GM18520 (cell line): Measurements from ENCODE around the gene NPPB.

ENCODE experiments used
- ATAC-seq: cut with Tn5 transposase; IDR thresholded peaks from one replicate; pipeline ENCODE4 v1.9.1; 2021; ENCODE audit not compliant: unreplicated experiment

NPPB gene

GRCh38 chr1:11858968-11859871 is 475 bp upstream of the NPPB start:
- ATAC-seq = no peak

DNA sequence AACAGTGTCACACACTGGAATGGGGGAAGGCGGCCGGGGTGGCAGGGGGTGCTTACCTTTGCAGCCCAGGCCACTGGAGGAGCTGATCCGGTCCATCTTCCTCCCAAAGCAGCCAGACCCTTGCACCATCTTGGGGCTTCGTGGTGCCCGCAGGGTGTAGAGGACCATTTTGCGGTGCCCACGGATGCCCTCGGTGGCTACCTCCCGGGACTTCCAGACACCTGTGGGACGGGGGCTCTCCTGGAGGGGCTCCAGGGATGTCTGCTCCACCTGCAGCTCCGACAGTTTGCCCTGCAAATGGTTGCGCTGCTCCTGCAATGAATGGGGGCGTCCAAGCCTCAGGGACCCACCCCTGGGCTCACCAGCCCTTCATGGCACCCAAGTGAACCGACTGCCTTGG is 587 bp downstream of the NPPB start:
- no peak for ATAC-seq

- ATAC-seq = no peak
These were observed 1.4 kb downstream of the NPPB start for GRCh38 chr1:11857164-11857851.

- ATAC-seq = no peak
These were observed 2.0 kb downstream of the NPPB start for GRCh38 chr1:11856698-11857097.

GRCh38 chr1:11855430-11855829 is 3.3 kb downstream of the NPPB start:
- no peak for ATAC-seq

GRCh38 chr1:11854519-11854918 is 4.2 kb downstream of the NPPB start:
- no peak for ATAC-seq

DNA sequence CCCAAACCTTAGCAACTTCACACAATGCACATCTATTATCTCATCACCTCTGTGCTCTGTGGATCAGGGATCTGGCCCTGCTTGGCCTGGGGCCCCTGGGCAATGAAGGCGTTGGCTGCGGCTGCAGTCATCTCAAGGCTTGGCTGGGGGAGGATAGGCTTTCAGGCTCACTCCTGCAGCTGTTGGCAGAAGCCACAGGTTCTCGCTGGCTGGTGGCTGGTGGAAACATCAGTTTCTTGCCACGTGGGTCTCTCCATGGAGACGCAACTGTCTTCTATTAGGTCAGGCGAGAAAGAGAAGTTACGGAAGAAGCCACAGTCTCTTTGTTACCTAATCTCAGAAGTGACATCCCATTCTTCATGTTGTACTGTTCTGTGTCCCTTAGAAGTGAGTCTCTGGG is 7.6 kb downstream of the NPPB start:
- ATAC-seq = no peak

- no peak for ATAC-seq
These were observed 8.6 kb downstream of the NPPB start for GRCh38 chr1:11850156-11850555.

- no peak for ATAC-seq
These were observed 10.4 kb downstream of the NPPB start for GRCh38 chr1:11848373-11848700.

GRCh38 chr1:11847667-11848372 is 10.9 kb downstream of the NPPB start, which contains the start of gene NPPA:
Gene NPPA, minus strand, starts transcription at chr1:11847783. Its CDS starts 99 bp downstream, at chr1:11847684.
- no peak for ATAC-seq

DNA sequence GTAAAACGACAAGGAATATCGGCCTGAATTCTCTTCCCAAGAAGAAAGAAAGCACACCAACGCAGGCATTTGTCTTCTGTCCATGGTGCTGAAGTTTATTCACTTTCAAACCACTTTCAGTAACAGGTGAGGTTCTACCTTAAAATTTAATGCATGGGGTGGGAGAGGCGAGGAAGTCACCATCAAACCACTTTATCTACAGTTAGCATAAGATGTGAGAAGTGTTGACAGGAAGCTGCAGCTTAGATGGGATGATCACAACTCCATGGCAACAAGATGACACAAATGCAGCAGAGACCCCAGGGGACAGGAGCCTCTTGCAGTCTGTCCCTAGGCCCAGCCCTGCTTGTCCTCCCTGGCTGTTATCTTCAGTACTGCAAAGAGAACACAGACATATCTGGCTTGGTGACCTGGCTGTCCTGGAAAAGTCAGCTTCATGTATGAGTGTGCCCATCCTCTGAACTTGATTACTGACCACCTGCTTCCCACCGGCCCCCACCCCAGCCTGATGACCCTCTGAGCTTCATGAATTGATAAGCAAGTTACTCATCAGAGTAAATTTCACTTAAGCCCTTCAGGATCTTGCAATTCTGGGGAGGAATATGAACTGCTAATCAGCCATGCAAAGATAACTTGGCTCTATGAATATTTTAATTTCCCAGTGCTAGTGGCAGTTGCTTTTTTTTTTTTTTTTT is 13.0 kb downstream of the NPPB start:
- no peak for ATAC-seq

DNA sequence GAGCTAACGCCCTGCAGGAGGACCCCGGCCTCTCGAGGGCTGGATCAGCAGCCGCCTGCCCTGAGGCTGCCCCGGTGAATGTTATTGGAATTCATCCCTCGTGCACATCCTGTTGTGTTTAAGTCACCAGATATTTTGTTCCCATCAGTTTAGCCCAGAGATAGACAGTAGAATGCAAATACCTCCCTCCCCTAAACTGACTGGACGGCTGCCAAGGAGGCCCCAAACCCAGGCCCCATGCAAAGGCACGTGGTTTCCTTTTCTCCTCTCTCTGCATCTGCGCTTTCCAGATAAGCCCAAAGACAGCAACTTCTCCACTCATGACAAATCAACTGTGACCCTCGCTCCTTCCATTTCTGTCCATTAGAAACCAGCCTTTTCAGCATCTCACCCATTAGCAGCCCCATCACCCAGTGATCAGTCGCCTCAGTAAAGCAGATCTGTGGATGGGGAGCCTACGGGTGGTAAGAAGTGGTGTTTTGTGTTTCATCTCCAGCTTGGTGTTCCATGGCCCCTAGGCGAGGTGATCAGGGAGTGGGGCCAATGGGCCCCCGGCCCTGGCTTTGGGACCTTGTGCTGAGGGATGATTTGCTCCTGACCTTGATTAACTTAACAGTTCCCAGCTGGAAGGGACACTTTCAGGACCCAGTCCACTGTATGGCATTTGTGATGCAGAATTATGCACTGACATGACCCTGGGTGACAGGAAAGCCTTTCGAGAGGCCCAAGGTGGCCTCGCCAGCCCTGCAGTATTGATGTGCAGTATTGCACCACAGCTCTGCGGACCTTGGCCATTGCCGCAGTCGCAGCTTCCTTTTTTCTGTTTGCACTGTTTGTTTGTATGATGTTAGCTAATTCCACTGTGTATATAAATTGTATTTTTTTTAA is 16.3 kb downstream of the NPPB start:
- ATAC-seq = no peak

DNA sequence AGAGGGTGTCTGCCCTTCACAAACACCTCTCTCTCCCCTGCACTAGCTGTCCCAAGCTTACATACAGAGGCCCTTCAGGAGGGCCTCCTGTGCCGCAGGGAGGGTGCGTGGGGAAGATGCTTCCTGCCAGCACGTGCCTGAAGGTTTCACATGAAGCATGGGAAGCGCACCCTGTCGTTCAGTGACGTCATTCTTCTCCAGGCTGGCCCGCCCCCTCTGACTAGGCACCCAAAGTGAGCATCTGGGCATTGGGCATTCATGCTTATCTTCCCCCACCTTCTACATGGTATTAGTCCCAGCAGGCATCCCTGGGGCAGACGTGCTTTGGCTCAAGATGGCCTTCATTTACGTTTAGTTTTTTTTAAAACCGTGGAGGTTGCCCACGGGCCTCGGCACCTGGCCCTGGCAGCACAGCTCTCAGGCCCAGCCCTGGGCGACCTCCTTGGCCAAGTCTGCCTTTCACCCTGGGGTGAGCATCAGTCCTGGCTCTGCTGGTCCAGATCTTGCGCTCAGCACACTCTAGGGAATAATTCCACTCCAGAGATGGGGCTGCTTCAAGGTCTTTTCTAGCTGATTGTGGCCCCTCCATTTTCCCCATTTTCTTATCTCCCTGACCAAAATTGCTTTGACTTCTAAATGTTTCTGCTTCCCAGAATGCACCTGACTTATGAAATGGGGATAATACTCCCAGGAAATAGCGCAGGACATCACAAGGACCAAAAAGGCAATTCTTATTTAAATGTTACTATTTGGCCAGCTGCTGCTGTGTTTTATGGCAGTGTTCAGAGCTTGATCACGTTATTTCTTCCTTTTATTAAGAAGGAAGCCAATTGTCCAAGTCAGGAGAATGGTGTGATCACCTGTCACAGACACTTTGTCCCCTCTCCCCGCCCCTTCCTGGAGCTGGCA is 17.2 kb downstream of the NPPB start:
- ATAC-seq = no peak

DNA sequence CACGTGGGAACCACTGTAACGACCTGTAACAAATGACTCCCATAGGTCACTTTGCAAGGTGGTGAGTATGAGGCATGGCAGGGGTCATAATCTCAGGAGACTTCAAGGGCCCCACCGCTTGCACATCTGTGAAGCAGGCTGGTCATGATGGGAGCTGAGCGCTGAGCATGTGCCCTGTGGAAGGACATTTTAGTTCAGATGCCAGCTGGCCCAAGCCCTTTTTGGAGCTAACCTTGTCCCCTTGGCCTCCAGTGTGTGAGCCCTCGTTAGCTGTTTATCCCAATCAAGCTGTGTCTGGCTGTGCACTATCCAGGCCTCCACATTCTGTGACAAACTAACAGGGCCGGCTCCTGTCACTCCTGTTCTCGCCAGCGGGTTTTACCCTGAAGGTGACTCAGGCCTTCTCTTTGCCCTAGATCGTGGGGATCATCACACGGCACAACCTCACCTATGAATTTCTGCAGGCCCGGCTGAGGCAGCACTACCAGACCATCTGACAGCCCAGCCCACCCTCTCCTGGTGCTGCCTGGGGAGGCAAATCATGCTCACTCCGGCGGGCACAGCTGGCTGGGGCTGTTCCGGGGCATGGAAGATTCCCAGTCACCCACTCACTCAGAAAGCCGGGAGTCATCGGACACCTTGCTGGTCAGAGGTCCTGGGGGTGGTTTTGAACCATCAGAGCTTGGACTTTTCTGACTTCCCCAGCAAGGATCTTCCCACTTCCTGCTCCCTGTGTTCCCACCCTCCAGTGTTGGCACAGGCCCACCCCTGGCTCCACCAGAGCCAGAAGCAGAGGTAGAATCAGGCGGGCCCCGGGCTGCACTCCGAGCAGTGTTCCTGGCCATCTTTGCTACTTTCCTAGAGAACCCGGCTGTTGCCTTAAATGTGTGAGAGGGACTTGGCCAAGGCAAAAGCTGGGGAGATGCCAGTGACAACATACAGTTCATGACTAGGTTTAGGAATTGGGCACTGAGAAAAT is 18.7 kb downstream of the NPPB start:
- ATAC-seq = no peak

- ATAC-seq = no peak
These were observed 20.1 kb downstream of the NPPB start for GRCh38 chr1:11838349-11839272.

DNA sequence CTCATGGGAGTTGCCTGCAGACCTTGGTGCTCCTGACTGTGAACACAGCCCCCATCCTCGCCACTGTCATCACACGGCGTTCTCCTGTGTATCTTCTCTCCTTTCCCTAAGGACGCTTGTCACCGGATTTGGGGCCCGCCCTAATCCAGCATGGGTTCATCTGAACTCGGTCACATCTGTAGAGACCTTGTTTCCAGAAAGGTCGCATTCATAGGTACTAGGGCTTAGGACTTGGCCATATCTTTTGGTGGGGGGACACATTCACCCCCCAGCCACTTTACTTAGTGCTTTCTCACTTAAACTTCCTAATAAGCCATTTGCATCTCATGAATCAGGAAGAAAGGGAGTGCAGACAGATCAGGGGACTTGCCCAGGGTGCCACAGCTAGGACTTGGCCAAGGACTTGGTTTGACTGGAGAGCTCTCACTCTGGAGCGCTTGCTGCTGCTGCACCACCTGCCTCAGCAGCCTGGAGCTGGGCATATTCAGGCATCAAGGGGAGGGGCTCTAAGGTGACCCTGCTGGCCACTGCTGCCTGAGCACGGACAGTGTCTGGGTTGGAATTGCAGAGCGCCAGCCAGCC is 20.9 kb downstream of the NPPB start:
- no peak for ATAC-seq
